ENCODE results near the gene C1orf174. TPM values are rescaled to one million over a fixed set of nuclear protein-coding genes. Genes with fewer than 3 reads are reported as not detected.

The C1orf174 gene
- 13.5 and 35.3 TPM in 2 replicates for total RNA-seq (ENCODE audit: low replicate concordance)

GRCh38 chr1:3900150-3900968 is at the start of gene C1orf174:
C1orf174 (minus strand) TSS chr1:3900272; CDS start chr1:3900186, 86 bp downstream.
- no peak for TF ChIP-seq CTCF (IDR thresholded peaks at IDR 0.05; ENCODE audit: insufficient read depth, low read length)
- DNase-seq (ENCODE audit: low read depth), result peak; percentile 99
- peak within 1 kb of the TSS; percentile 93 for H3K4me3 ChIP-seq (ENCODE audit: low read depth, low read length)

GRCh38 chr1:3948344-3948743 is 48.3 kb upstream of the C1orf174 start:
- H3K4me3 ChIP-seq (ENCODE audit: low read depth, low read length), result no peak overlapping the region
- DNase-seq (ENCODE audit: low read depth), result no peak
- no peak for TF ChIP-seq CTCF (IDR thresholded peaks at IDR 0.05; ENCODE audit: insufficient read depth, low read length)

GRCh38 chr1:3945916-3946840 is 46.1 kb upstream of the C1orf174 start:
- no peak for DNase-seq (ENCODE audit: low read depth)
- no peak overlapping the region for H3K4me3 ChIP-seq (ENCODE audit: low read depth, low read length)
- no peak for TF ChIP-seq CTCF (IDR thresholded peaks at IDR 0.05; ENCODE audit: insufficient read depth, low read length)

GRCh38 chr1:3945222-3945621 is 45.1 kb upstream of the C1orf174 start:
- H3K4me3 ChIP-seq (ENCODE audit: low read depth, low read length), result no peak overlapping the region
- TF ChIP-seq CTCF (IDR thresholded peaks at IDR 0.05; ENCODE audit: insufficient read depth, low read length), result no peak
- no peak for DNase-seq (ENCODE audit: low read depth)

GRCh38 chr1:3944578-3945125 is 44.6 kb upstream of the C1orf174 start:
- no peak overlapping the region for H3K4me3 ChIP-seq (ENCODE audit: low read depth, low read length)
- no peak for TF ChIP-seq CTCF (IDR thresholded peaks at IDR 0.05; ENCODE audit: insufficient read depth, low read length)
- no peak for DNase-seq (ENCODE audit: low read depth)

- no peak for TF ChIP-seq CTCF (IDR thresholded peaks at IDR 0.05; ENCODE audit: insufficient read depth, low read length)
- no peak for DNase-seq (ENCODE audit: low read depth)
- H3K4me3 ChIP-seq (ENCODE audit: low read depth, low read length), result no peak overlapping the region
Observed at GRCh38 chr1:3943806-3944577, 43.9 kb upstream of the C1orf174 start.
